ENCODE measurements around the gene C1QTNF12. TPM values are rescaled to one million over a fixed set of nuclear protein-coding genes. Genes with fewer than 3 reads are reported as not detected.
A peak's percentile ranks its signal among the peaks of the same experiment; 100 is the strongest.
"Not testable (repeated sequence)": the region's sequence is repeated elsewhere in the genome, so short reads cannot be mapped to it uniquely, and the experiment has no call there.

C1QTNF12 gene
- polyA plus RNA-seq, 3 donors from 2014 or later: not detected

GRCh38 chr1:1200876-1201810 lies 45.4 kb downstream of the C1QTNF12 start:
- Mint-ChIP-seq H3K4me1 (peaks cover 0 to 16% of the 10 kb centered on the region in 2 donors), H3K27me3 (ENCODE audit: low read depth in 3 of 3) (peaks cover 0 to 2% (median 1%) of the 10 kb centered on the region in 3 donors), H3K4me3 (peak overlapping the region; percentile 41 to 70 (median 61)), H3K9me3 (no peaks in the 10 kb centered on the region), H3K36me3 (no peaks in the 10 kb centered on the region), H3K27ac (peak overlapping the region; percentile 53 to 94 (median 80))
- peak; percentile 88 to 94 (median 89) for DNase-seq

- Mint-ChIP-seq H3K9me3 (peaks cover 0 to 2% (median 0%) of the 10 kb centered on the region in 6 donors), H3K27me3 (ENCODE audit: low read depth in 3 of 3) (peaks cover 0 to 2% (median 2%) of the 10 kb centered on the region in 3 donors), H3K36me3 (no peaks in the 10 kb centered on the region), H3K4me3 (peak overlapping the region; percentile 51 to 70 (median 61)), H3K27ac (peak overlapping the region; percentile 70 to 94 (median 88)), H3K4me1 (peaks cover 0 to 12% of the 10 kb centered on the region in 2 donors)
- no peak for DNase-seq
Observed at GRCh38 chr1:1199961-1200875, 46.3 kb downstream of the C1QTNF12 start.

GRCh38 chr1:1199141-1199960 lies 47.2 kb downstream of the C1QTNF12 start:
- Mint-ChIP-seq H3K27me3 (ENCODE audit: low read depth in 3 of 3) (peaks cover 0 to 3% (median 2%) of the 10 kb centered on the region in 3 donors), H3K4me3 (peak overlapping the region; percentile 33 to 61 (median 51)), H3K36me3 (no peaks in the 10 kb centered on the region), H3K9me3 (peaks cover 0 to 11% (median 0%) of the 10 kb centered on the region in 6 donors), H3K27ac (peak overlapping the region; percentile 68 to 94 (median 88)), H3K4me1 (peaks cover 6 to 10% of the 10 kb centered on the region in 2 donors)
- DNase-seq: no peak

GRCh38 chr1:1198423-1199140 lies 47.9 kb downstream of the C1QTNF12 start:
- H3K27ac Mint-ChIP-seq: no peak overlapping the region
- no peaks in the 10 kb centered on the region for H3K36me3 Mint-ChIP-seq
- H3K9me3 Mint-ChIP-seq: peaks cover 0 to 11% (median 0%) of the 10 kb centered on the region in 6 donors
- DNase-seq: no peak
- H3K27me3 Mint-ChIP-seq (ENCODE audit: low read depth in 3 of 3): peaks cover 0 to 3% (median 2%) of the 10 kb centered on the region in 3 donors
- H3K4me1 Mint-ChIP-seq: peaks cover 10% of the 10 kb centered on the region in 2 donors
- no peak overlapping the region for H3K4me3 Mint-ChIP-seq

- DNase-seq: no peak
- Mint-ChIP-seq H3K27ac (no peak overlapping the region), H3K36me3 (no peaks in the 10 kb centered on the region), H3K27me3 (ENCODE audit: low read depth in 3 of 3) (peaks cover 0 to 3% (median 2%) of the 10 kb centered on the region in 3 donors), H3K9me3 (peaks cover 0 to 11% (median 0%) of the 10 kb centered on the region in 6 donors), H3K4me3 (no peak overlapping the region), H3K4me1 (peaks cover 10% of the 10 kb centered on the region in 2 donors)
Observed at GRCh38 chr1:1197551-1198422, 48.7 kb downstream of the C1QTNF12 start.

- Mint-ChIP-seq H3K27me3 (ENCODE audit: low read depth in 3 of 3) (peaks cover 0 to 3% (median 2%) of the 10 kb centered on the region in 3 donors), H3K4me3 (no peak overlapping the region)
Observed at GRCh38 chr1:1197188-1197500, 49.4 kb downstream of the C1QTNF12 start.

GRCh38 chr1:1196431-1197187 lies 49.9 kb downstream of the C1QTNF12 start:
- peaks cover 0 to 3% (median 2%) of the 10 kb centered on the region in 3 donors for H3K27me3 Mint-ChIP-seq (ENCODE audit: low read depth in 3 of 3)
- DNase-seq: no peak
- peak overlapping the region in 4 of 6 donors; percentile 32 to 62 (median 55) for H3K27ac Mint-ChIP-seq
- H3K36me3 Mint-ChIP-seq: peaks cover 0 to 4% (median 0%) of the 10 kb centered on the region in 3 donors
- peaks cover 10% of the 10 kb centered on the region in 2 donors for H3K4me1 Mint-ChIP-seq
- peaks cover 0 to 11% (median 0%) of the 10 kb centered on the region in 6 donors for H3K9me3 Mint-ChIP-seq
- H3K4me3 Mint-ChIP-seq: no peak overlapping the region

More at GRCh38 chr1:1197188-1197500, 49.4 kb downstream of the C1QTNF12 start:
- H3K36me3 Mint-ChIP-seq: peaks cover 0 to under 1% (median 0%) of the 10 kb centered on the region in 3 donors
- H3K4me1 Mint-ChIP-seq: peaks cover 10% of the 10 kb centered on the region in 2 donors
- no peak overlapping the region for H3K27ac Mint-ChIP-seq
- H3K9me3 Mint-ChIP-seq: peaks cover 0 to 11% (median 0%) of the 10 kb centered on the region in 6 donors
- DNase-seq: no peak

GRCh38 chr1:1195726-1196125 lies 50.8 kb downstream of the C1QTNF12 start:
- not testable (repeated sequence) for H3K36me3 Mint-ChIP-seq; H3K27me3 Mint-ChIP-seq (ENCODE audit: low read depth in 3 of 3); H3K4me3 Mint-ChIP-seq; DNase-seq
- Mint-ChIP-seq H3K27ac (peak overlapping the region in 3 of 6 donors; percentile 22 to 61 (median 25)), H3K4me1 (peaks cover 10% of the 10 kb centered on the region in 2 donors), H3K9me3 (peaks cover 0 to 11% (median 0%) of the 10 kb centered on the region in 6 donors)

- peaks cover 2 to 10% of the 10 kb centered on the region in 2 donors for H3K4me1 Mint-ChIP-seq
- DNase-seq: no peak
- peaks cover 0 to 11% (median 0%) of the 10 kb centered on the region in 6 donors for H3K9me3 Mint-ChIP-seq
- peak overlapping the region in 1 of 6 donors; percentile 79 for H3K27ac Mint-ChIP-seq
- H3K27me3 Mint-ChIP-seq (ENCODE audit: low read depth in 3 of 3): peaks cover 0 to 3% (median 0%) of the 10 kb centered on the region in 3 donors
- peaks cover 0 to 4% (median 0%) of the 10 kb centered on the region in 3 donors for H3K36me3 Mint-ChIP-seq
- H3K4me3 Mint-ChIP-seq: no peak overlapping the region
Observed at GRCh38 chr1:1194723-1195122, 51.8 kb downstream of the C1QTNF12 start.

All from immature natural killer cell (primary cell).